Pancreas (tissue), 10 donors: ENCODE data around the gene TNNI3. TPM values are rescaled to one million over a fixed set of nuclear protein-coding genes. Genes with fewer than 3 reads are reported as not detected.

Experiments
- ATAC-seq, 4 donors: fragments of 200-7000 bp; cut with Tn5 transposase; one replicate each; pipeline versions ENCODE4 v1.8.0 to v1.9.1; 2020; ENCODE audit warnings: mild to moderate bottlenecking in 4 of 4, moderate library complexity in 4 of 4
- DNase-seq, 6 donors: peaks; one replicate each; pipeline ENCODE4 v3.0.0-alpha.2; 2020
- FAIRE-seq: peaks from 2 replicates; lab custom pipeline; 2012; peaks lifted over from hg19 to GRCh38; lab: Jason Lieb, UNC
- H3K27ac ChIP-seq, 4 donors: fragments of 200-600 bp; sonication (generic); 1 replicate in 3 of 4; 2 replicates in 1 of 4; pipeline versions ENCODE4 v1.5.0 to v1.8.0; 2020
- H3K27me3 ChIP-seq, 4 donors: fragments of 200-600 bp; one replicate each; pipeline ENCODE4 v1.8.0; 2021
- H3K36me3 ChIP-seq, 3 donors: fragments of 200-600 bp; sonication (generic) in 1 of 3; one replicate each; pipeline versions ENCODE4 v1.5.0 to v1.8.0; 2020 to 2021
- H3K4me1 ChIP-seq, 3 donors: fragments of 200-600 bp; one replicate each; pipeline ENCODE4 v1.8.0; 2021
- H3K4me3 ChIP-seq, 4 donors: fragments of 200-600 bp; sonication (generic) in 2 of 4; one replicate each; pipeline versions ENCODE4 v1.5.0 to v1.8.0; 2020 to 2021
- H3K9me3 ChIP-seq, 4 donors: fragments of 200-600 bp; one replicate each; pipeline ENCODE4 v1.8.0; 2021
- CTCF ChIP-seq, 4 donors: fragments of 200-600 bp; sonication (generic) in 3 of 4; IDR thresholded peaks; one replicate each; pipeline versions ENCODE4 v1.5.0 to v1.8.0; 2021; ENCODE audit warnings: antibody characterized with exemption in 4 of 4
- WGBS, 2 donors: extraction: QIAGEN DNeasy Blood & Tissue Kit; methylation state at CpG; one replicate each; pipeline ENCODE4 v1.1.7; 2013; 5-methylcytosine and 5-hydroxymethylcytosine counted together
- intact Hi-C, 3 donors: fragments of 100-400 bp; cut with DNase I; formaldehyde crosslinking; loops; one replicate each; pipeline versions ENCODE4 v1.11.1 to v1.14.2; 2022
- polyA plus RNA-seq, 2 donors: library from polyadenylated mRNA; stranded (reverse); fragments of 200-250 nt; gene quantifications; one replicate each; pipeline ENCODE4 v1.2.3, GENCODE V29; 2013
- total RNA-seq, 6 donors: library from RNA; stranded (reverse); fragmentation: NEBNext Ultra II Directional in 4 of 6; extraction: Animal tissue kit (Norgen Biotek cat#: 25700) in 4 of 6; gene quantifications; one replicate each; pipeline versions ENCODE4 v1.2.1 to v1.2.4, GENCODE V29; 2021 to 2023
- donor health status: healthy with polysubstance abuse.
- donor health status: DM: no; HTN: no; CAD: no; lungs with moderate emphysema.
- donor health status: DM: no; HTN: no; CAD: no.
- donor health status: control.
- donor health status: control.
- donor health status: Bipolar disorder and iron deficiency.
- donor health status: DM: yes; HTN: yes; CAD: no.
- donor health status: DM: no; HTN: no; CAD: no.
- donor health status: DM: no; HTN: no; CAD: no.
- donor health status: DM: yes; HTN: yes; CAD: no.

Gene TNNI3
- total and polyA plus RNA-seq, 8 donors, result 0.66 to 4.1 (median 2.5) TPM; not detected in 4

- DNase-seq (no peak), ATAC-seq (no peak), FAIRE-seq (no peak)
- H3K4me1 ChIP-seq, result no peaks in the 10 kb centered on the region
- no peak overlapping the region for H3K4me3 ChIP-seq
- TF ChIP-seq CTCF (IDR thresholded peaks at IDR 0.05), result no peak
- no peak overlapping the region for H3K27ac ChIP-seq
- peaks cover 0 to 2% (median 0%) of the 10 kb centered on the region in 4 donors for H3K27me3 ChIP-seq
- no peaks in the 10 kb centered on the region for H3K9me3 ChIP-seq
- WGBS, 2 donors, result 44 to 49% methylated on average over 24 to 25 of the region's 25 CpGs
- no peaks in the 10 kb centered on the region for H3K36me3 ChIP-seq
- intact Hi-C loops, result no loop called here
These were observed 23.7 kb downstream of the TNNI3 start for GRCh38 chr19:55133639-55134444.

- no peak for TF ChIP-seq CTCF (IDR thresholded peaks at IDR 0.05)
- intact Hi-C loops, result no loop called here
- no peak overlapping the region for H3K27ac ChIP-seq
- DNase-seq (no peak), ATAC-seq (no peak), FAIRE-seq (no peak)
- H3K4me1 ChIP-seq, result no peaks in the 10 kb centered on the region
- H3K9me3 ChIP-seq, result no peaks in the 10 kb centered on the region
- WGBS, 2 donors, result 27 to 42% methylated on average over 14 of the region's 14 CpGs
- H3K27me3 ChIP-seq, result peaks cover 0 to 2% (median 0%) of the 10 kb centered on the region in 4 donors
- H3K36me3 ChIP-seq, result no peaks in the 10 kb centered on the region
- H3K4me3 ChIP-seq, result no peak overlapping the region
These were observed 24.9 kb downstream of the TNNI3 start for GRCh38 chr19:55132453-55133129.

GRCh38 chr19:55131421-55131820 lies 26.1 kb downstream of the TNNI3 start:
- FAIRE-seq, result no peak
- no peak for ATAC-seq
- Histone ChIP-seq H3K36me3 (no peaks in the 10 kb centered on the region), H3K4me1 (no peaks in the 10 kb centered on the region), H3K27ac (no peak overlapping the region), H3K4me3 (no peak overlapping the region), H3K27me3 (peaks cover 0 to 2% (median 0%) of the 10 kb centered on the region in 4 donors), H3K9me3 (no peaks in the 10 kb centered on the region)
- 65 to 76% methylated on average over 16 of the region's 16 CpGs for WGBS, 2 donors
- intact Hi-C loops, result no loop called here
- no peak for TF ChIP-seq CTCF (IDR thresholded peaks at IDR 0.05)
- no peak for DNase-seq

- intact Hi-C loops, result no loop called here
- no peak overlapping the region for H3K4me3 ChIP-seq
- FAIRE-seq, result no peak
These were observed 38.5 kb downstream of the TNNI3 start for GRCh38 chr19:55119053-55119452.

More at GRCh38 chr19:55119053-55119452, 38.5 kb downstream of the TNNI3 start:
- no peaks in the 10 kb centered on the region for H3K9me3 ChIP-seq
- H3K27me3 ChIP-seq, result no peaks in the 10 kb centered on the region
- no peak overlapping the region for H3K27ac ChIP-seq
- no peak for TF ChIP-seq CTCF (IDR thresholded peaks at IDR 0.05)
- H3K4me1 ChIP-seq, result peaks cover 0 to 11% (median 5%) of the 10 kb centered on the region in 3 donors
- no peaks in the 10 kb centered on the region for H3K36me3 ChIP-seq
- WGBS, 2 donors, result 84 to 86% methylated on average over 14 of the region's 14 CpGs
- DNase-seq (no peak), ATAC-seq (no peak)
